ENCODE data around the gene FBXL20. TPM values are rescaled to one million over a fixed set of nuclear protein-coding genes. Genes with fewer than 3 reads are reported as not detected.

Gene FBXL20
- total and polyA plus RNA-seq, 9 of the 15 experiments (the other 6 are each of a cell fraction or from before 2014, with no cell fraction given) = 1.8 to 15.1 (median 5.6) TPM

DNA sequence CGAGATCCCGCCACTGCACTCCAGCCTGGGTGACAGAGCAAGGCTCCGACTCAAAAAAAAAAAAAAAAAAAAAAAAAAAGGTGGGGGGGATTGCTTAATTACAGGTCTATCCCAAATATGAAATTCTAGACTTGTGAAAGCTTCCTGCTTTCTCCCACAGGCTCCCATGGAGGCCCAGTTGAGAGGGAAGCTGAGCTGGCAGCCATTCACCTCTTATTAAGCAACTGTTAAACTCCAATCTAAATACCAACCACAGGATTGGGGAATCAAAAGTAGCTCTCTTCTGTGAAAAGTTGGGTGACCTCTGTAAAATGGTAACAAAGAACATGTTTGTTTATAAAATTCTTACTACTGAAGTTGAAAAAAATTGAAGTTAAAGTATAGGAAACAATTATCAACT, 129.9 kb downstream of the FBXL20 start:
- peaks cover 0 to 4% of the 10 kb centered on the region in 2 experiments; a peak in 1 of 5 replicates for H3K4me1 ChIP-seq (replicated peaks in 1 of 2; ENCODE audit: control insufficient read depth in 2 of 2, insufficient read depth in 2 of 2, low read length in 2 of 2)
- no peak for ATAC-seq
- no peaks in the 10 kb centered on the region for H3K79me2 ChIP-seq (ENCODE audit: control insufficient read depth, insufficient read depth, low read length)
- no peak for FAIRE-seq
- TF ChIP-seq PYGO2 (tag; IDR thresholded peaks at IDR 0.05) = no peak
- no peaks in the 10 kb centered on the region for H3K9me3 ChIP-seq (replicated peaks; ENCODE audit: control insufficient read depth, insufficient read depth, low read depth, low read length)
- CTCF ChIA-PET (ENCODE audit: low intra/inter-chr PET ratio) = interaction anchor here (1.1 to 2.3 kb wide), 3 partner anchors 80 to 276 kb away, joined by 3 to 17 read pairs (median 6); no protein-coding TSS in a partner anchor
- H4K20me1 ChIP-seq (replicated peaks; ENCODE audit: control insufficient read depth, insufficient read depth, low read length) = no peaks in the 10 kb centered on the region
- WGBS (ENCODE audit: insufficient coverage, low coverage, missing lambda C conversion rate) = no CpG with 5 or more reads among the region's 3 CpGs
- BruUV-seq (replicated peaks) = no TSS peak
- no peaks in the 10 kb centered on the region for H3K27me3 ChIP-seq (ENCODE audit: control insufficient read depth in 2 of 2, insufficient read depth in 2 of 2, low read length in 2 of 2)
- no peaks in the 10 kb centered on the region for H3K9me1 ChIP-seq (ENCODE audit: control insufficient read depth, insufficient read depth, low read length)
- no peak overlapping the region for H3K27ac ChIP-seq (ENCODE audit: extremely low read depth, low read depth, low read length)
- no peak overlapping the region for H3K9ac ChIP-seq (ENCODE audit: insufficient read depth in 1 of 2, low read depth in 2 of 2, low read length in 2 of 2)
- no peak overlapping the region for H3K4me2 ChIP-seq (ENCODE audit: insufficient read depth, low read length)
- intact Hi-C loops (cut with micrococcal nuclease) (loop anchor here (2.0 to 5.0 kb wide), 3 partner anchors 66 to 131 kb away; partner anchors contain the start of gene FBXL20), in situ Hi-C loops (cut with MboI) (no loop called here)
- peaks cover 17% of the 10 kb centered on the region; the same call in 1 of the 3 replicates for H3K36me3 ChIP-seq (ENCODE audit: control insufficient read depth, insufficient read depth, low read length)
- POLR2A ChIA-PET = interaction anchor here (0.7 to 3.0 kb wide), 2 partner anchors 9 to 12 kb away, joined by 5 to 13 read pairs; no protein-coding TSS in a partner anchor
- no peak for DNase-seq (ENCODE audit: extremely low read depth in 1 of 4, low spot score in 3 of 4)
- H3K4me3 ChIP-seq = no peak overlapping the region
- H2AFZ ChIP-seq (ENCODE audit: low read depth, low read length) = no peak overlapping the region

GRCh38 chr17:39270923-39271322, 130.5 kb downstream of the FBXL20 start:
- peak; percentile 82 for ATAC-seq
- peak; percentile 57 for FAIRE-seq
- Histone ChIP-seq H3K27ac (ENCODE audit: extremely low read depth, low read depth, low read length) (no peak overlapping the region), H3K4me3 (no peak overlapping the region), H3K4me2 (ENCODE audit: insufficient read depth, low read length) (no peak overlapping the region), H3K36me3 (ENCODE audit: control insufficient read depth, insufficient read depth, low read length) (peaks cover 17% of the 10 kb centered on the region; the same call in 1 of the 3 replicates), H3K4me1 (replicated peaks in 1 of 2; ENCODE audit: control insufficient read depth in 2 of 2, insufficient read depth in 2 of 2, low read length in 2 of 2) (peaks cover 0 to 4% of the 10 kb centered on the region in 2 experiments; a peak in 1 of 5 replicates), H3K79me2 (ENCODE audit: control insufficient read depth, insufficient read depth, low read length) (no peaks in the 10 kb centered on the region), H4K20me1 (replicated peaks; ENCODE audit: control insufficient read depth, insufficient read depth, low read length) (no peaks in the 10 kb centered on the region), H3K9me3 (replicated peaks; ENCODE audit: control insufficient read depth, insufficient read depth, low read depth, low read length) (no peaks in the 10 kb centered on the region), H2AFZ (ENCODE audit: low read depth, low read length) (no peak overlapping the region), H3K9me1 (ENCODE audit: control insufficient read depth, insufficient read depth, low read length) (no peaks in the 10 kb centered on the region), H3K27me3 (ENCODE audit: control insufficient read depth in 2 of 2, insufficient read depth in 2 of 2, low read length in 2 of 2) (no peaks in the 10 kb centered on the region), H3K9ac (ENCODE audit: insufficient read depth in 1 of 2, low read depth in 2 of 2, low read length in 2 of 2) (no peak overlapping the region)
- DNase-seq (ENCODE audit: extremely low read depth in 1 of 4, low spot score in 3 of 4) = peak in 2 of 4 experiments; percentile 41 to 61
- intact Hi-C loops (cut with micrococcal nuclease) (loop anchor here (2.0 to 5.0 kb wide), 3 partner anchors 66 to 131 kb away; partner anchors contain the start of gene FBXL20), in situ Hi-C loops (cut with MboI) (no loop called here)
- 12% methylated on average over 3 of the region's 3 CpGs for WGBS (ENCODE audit: insufficient coverage, low coverage, missing lambda C conversion rate)
- BruUV-seq (replicated peaks) = no TSS peak
- ChIA-PET CTCF (ENCODE audit: low intra/inter-chr PET ratio) (interaction anchor here (0.6 to 2.3 kb wide), 5 partner anchors 80 to 277 kb away, joined by 3 to 17 read pairs (median 6); no protein-coding TSS in a partner anchor), POLR2A (interaction anchor here (0.7 to 3.0 kb wide), 2 partner anchors 10 to 12 kb away, joined by 5 to 13 read pairs; no protein-coding TSS in a partner anchor)
- TF ChIP-seq CREM (IDR thresholded peaks at IDR 0.05; ENCODE audit: low read depth) = no peak
- TF ChIP-seq POLR2AphosphoS5 (IDR thresholded peaks at IDR 0.05; ENCODE audit: control insufficient read depth, insufficient read depth, low read depth, low read length) = no peak
- peak; percentile 38 for TF ChIP-seq C11orf30 (IDR thresholded peaks at IDR 0.05; ENCODE audit: low read depth)
- no peak for TF ChIP-seq RBBP5 (IDR thresholded peaks at IDR 0.05; ENCODE audit: borderline replicate concordance, insufficient read depth, low read length, poor library complexity, severe bottlenecking)
- TF ChIP-seq, protein P1, sequence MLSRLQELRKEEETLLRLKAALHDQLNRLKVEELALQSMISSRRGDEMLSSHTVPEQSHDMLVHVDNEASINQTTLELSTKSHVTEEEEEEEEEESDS (CRISPR knock-in tag; IDR thresholded peaks at IDR 0.05) = no peak
- TF ChIP-seq ZNF830 (CRISPR knock-in tag; IDR thresholded peaks at IDR 0.05) = no peak
- no peak for TF ChIP-seq CHD2 (IDR thresholded peaks at IDR 0.05; ENCODE audit: low read depth, low read length)
- no peak for TF ChIP-seq KLF13 (tag; IDR thresholded peaks at IDR 0.05; ENCODE audit: borderline replicate concordance, low read depth)
- no peak for TF ChIP-seq MTA1 (IDR thresholded peaks at IDR 0.05; ENCODE audit: borderline replicate concordance)
- no peak for TF ChIP-seq MIER1 (IDR thresholded peaks at IDR 0.05; ENCODE audit: low read depth)
- peak; percentile 63 for TF ChIP-seq ZNF316 (IDR thresholded peaks at IDR 0.05)
- no peak for TF ChIP-seq POLR2AphosphoS2 (IDR thresholded peaks at IDR 0.05; ENCODE audit: low read length)
- no peak for TF ChIP-seq POLR2H (tag; IDR thresholded peaks at IDR 0.05; ENCODE audit: low read depth)
- no peak for TF ChIP-seq USF1 (CRISPR knock-in tag; IDR thresholded peaks at IDR 0.05)
- TF ChIP-seq HNRNPK (IDR thresholded peaks at IDR 0.05; ENCODE audit: low read depth, low read length, poor library complexity, severe bottlenecking) = no peak
